RPMI7951 (cell line): ENCODE measurements around the gene MCTP1. TPM values are rescaled to one million over a fixed set of nuclear protein-coding genes. Genes with fewer than 3 reads are reported as not detected.
"Not testable (repeated sequence)": the region's sequence is repeated elsewhere in the genome, so short reads cannot be mapped to it uniquely, and the experiment has no call there.

Experiments
- DNase-seq: peaks from one replicate; pipeline ENCODE4 v3.0.0-alpha.2; 2012; ENCODE audit warnings: low read depth
- total RNA-seq: library from RNA; depleted of rRNA; stranded (reverse); fragments of >200 nt; shearing (Covaris generic); gene quantifications from 2 replicates; pipeline ENCODE4 v1.2.3, GENCODE V29; 2014

Gene MCTP1
- total RNA-seq, 1 experiment from 2014 or later: 3.4 TPM

GRCh38 chr5:95181644-95182043 is 103.2 kb downstream of the MCTP1 start:
- no peak for DNase-seq

- DNase-seq: peak; percentile 67
Measured at GRCh38 chr5:95178046-95178651, 106.7 kb downstream of the MCTP1 start.

GRCh38 chr5:95177456-95177855 is 107.4 kb downstream of the MCTP1 start:
- DNase-seq: no peak

- no peak for DNase-seq
Measured at GRCh38 chr5:95175106-95175505, 109.8 kb downstream of the MCTP1 start.

- no peak for DNase-seq
Measured at GRCh38 chr5:95172659-95173058, 112.2 kb downstream of the MCTP1 start.

- DNase-seq: no peak
Measured at GRCh38 chr5:95164861-95165260, 120.0 kb downstream of the MCTP1 start.

- no peak for DNase-seq
Measured at GRCh38 chr5:95163079-95163478, 121.8 kb downstream of the MCTP1 start.

GRCh38 chr5:95162231-95162992 is 122.5 kb downstream of the MCTP1 start:
- DNase-seq: no peak

- no peak for DNase-seq
Measured at GRCh38 chr5:95159603-95160002, 125.3 kb downstream of the MCTP1 start.

GRCh38 chr5:95155888-95156287 is 129.0 kb downstream of the MCTP1 start:
- DNase-seq: no peak

- DNase-seq: no peak
Measured at GRCh38 chr5:95153511-95153910, 131.4 kb downstream of the MCTP1 start.

GRCh38 chr5:95152535-95152934 is 132.4 kb downstream of the MCTP1 start:
- DNase-seq: no peak

GRCh38 chr5:95152131-95152530 is 132.8 kb downstream of the MCTP1 start:
- DNase-seq: no peak

- DNase-seq: no peak
Measured at GRCh38 chr5:95151694-95152093, 133.2 kb downstream of the MCTP1 start.

- no peak for DNase-seq
Measured at GRCh38 chr5:95149387-95149786, 135.5 kb downstream of the MCTP1 start.

GRCh38 chr5:95148453-95148852 is 136.4 kb downstream of the MCTP1 start:
- DNase-seq: no peak

- not testable (repeated sequence) for DNase-seq
Measured at GRCh38 chr5:95143858-95144257, 141.0 kb downstream of the MCTP1 start.

- no peak for DNase-seq
Measured at GRCh38 chr5:95142145-95142544, 142.7 kb downstream of the MCTP1 start.

GRCh38 chr5:95141141-95141540 is 143.8 kb downstream of the MCTP1 start:
- no peak for DNase-seq

- DNase-seq: no peak
Measured at GRCh38 chr5:95134326-95134725, 150.6 kb downstream of the MCTP1 start.

- DNase-seq: no peak
Measured at GRCh38 chr5:95132096-95132495, 152.8 kb downstream of the MCTP1 start.

GRCh38 chr5:95130941-95131340 is 154.0 kb downstream of the MCTP1 start:
- DNase-seq: peak; percentile 14

- DNase-seq: no peak
Measured at GRCh38 chr5:95124731-95125130, 160.2 kb downstream of the MCTP1 start.

GRCh38 chr5:95124101-95124500 is 160.8 kb downstream of the MCTP1 start:
- DNase-seq: no peak
